ENCODE data around the gene FOXA2.

Gene FOXA2

DNA sequence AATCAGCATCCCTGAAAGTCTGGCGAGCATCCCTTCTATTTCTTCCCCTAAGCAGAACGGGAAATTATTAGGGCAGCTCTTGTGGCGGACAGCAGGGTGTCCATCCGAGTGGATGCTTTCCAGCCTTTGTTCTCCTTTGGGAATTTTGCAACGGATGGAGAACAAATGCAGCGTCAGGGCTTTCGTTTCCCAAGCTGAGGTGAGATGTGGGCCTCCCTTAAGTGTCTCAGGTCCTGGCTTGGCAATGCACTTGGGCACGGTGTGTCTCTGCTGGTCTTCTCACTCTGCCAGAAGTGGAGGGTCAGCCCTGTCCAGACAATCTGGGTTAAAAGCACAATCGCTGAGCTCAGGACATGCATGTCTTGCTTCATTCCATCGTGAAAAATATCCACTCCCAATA, 43.5 kb downstream of the FOXA2 start:
- Histone ChIP-seq H3K4me1 (ENCODE audit: insufficient read depth, low read length, severe bottlenecking) (no peaks in the 10 kb centered on the region), H3K4me2 (ENCODE audit: low read length) (no peak overlapping the region)
- TF ChIP-seq, protein P1, sequence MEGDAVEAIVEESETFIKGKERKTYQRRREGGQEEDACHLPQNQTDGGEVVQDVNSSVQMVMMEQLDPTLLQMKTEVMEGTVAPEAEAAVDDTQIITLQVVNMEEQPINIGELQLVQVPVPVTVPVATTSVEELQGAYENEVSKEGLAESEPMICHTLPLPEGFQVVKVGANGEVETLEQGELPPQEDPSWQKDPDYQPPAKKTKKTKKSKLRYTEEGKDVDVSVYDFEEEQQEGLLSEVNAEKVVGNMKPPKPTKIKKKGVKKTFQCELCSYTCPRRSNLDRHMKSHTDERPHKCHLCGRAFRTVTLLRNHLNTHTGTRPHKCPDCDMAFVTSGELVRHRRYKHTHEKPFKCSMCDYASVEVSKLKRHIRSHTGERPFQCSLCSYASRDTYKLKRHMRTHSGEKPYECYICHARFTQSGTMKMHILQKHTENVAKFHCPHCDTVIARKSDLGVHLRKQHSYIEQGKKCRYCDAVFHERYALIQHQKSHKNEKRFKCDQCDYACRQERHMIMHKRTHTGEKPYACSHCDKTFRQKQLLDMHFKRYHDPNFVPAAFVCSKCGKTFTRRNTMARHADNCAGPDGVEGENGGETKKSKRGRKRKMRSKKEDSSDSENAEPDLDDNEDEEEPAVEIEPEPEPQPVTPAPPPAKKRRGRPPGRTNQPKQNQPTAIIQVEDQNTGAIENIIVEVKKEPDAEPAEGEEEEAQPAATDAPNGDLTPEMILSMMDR (IDR thresholded peaks at IDR 0.05; ENCODE audit: low read length) = no peak
- TF ChIP-seq EZH2 (IDR thresholded peaks at IDR 0.05; ENCODE audit: borderline replicate concordance, low read length) = no peak

DNA sequence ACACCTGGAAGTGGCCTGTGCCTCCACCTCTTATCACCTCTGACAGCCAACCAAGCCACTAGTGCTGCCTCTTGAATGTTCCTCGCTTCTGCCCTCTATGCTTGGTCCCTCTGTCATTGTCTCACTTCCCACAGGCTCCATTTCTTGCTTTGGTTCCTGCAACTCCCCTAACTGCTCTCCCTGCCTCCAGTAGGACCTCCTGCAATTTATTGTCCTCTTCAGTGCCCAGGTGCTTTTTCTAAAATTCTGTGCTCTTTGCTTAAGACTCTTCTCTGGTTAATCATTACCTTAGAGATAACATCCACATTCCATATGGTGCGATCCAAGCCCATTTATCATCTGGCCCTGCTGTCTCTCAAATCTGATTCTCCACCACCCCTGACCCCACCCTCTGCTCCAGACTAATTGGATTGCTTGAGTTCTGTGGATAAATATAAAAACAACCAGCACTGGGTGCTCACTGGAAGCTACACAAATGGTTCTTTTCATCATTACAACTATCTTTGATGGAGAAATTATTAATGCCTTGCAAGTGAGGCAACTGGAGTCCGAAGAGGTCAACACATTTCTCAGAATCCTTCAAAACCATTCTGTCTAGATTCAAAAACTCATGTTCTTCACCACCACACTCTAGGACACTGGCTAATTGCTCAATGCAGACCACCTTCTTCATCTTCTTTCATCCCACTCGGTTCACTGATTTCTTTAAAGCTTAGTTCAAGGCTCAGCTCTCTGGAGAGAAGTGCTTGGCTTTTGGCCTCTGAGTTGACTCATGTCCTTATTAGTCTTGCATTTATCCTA, 47.2 kb downstream of the FOXA2 start:
- H3K27me3 ChIP-seq (ENCODE audit: insufficient read depth, low read length) = no peaks in the 10 kb centered on the region
- H3K4me2 ChIP-seq (ENCODE audit: low read length) = no peak overlapping the region
- TF ChIP-seq, protein P1 (IDR thresholded peaks at IDR 0.05; ENCODE audit: low read length) = no peak
- no peak for TF ChIP-seq EZH2 (IDR thresholded peaks at IDR 0.05; ENCODE audit: borderline replicate concordance, low read length)
- H3K79me2 ChIP-seq (ENCODE audit: insufficient read depth, low read length) = no peaks in the 10 kb centered on the region
- H3K9ac ChIP-seq (ENCODE audit: low read length) = no peak overlapping the region
- H2AFZ ChIP-seq (ENCODE audit: low read length) = no peak overlapping the region
- H3K4me3 ChIP-seq (ENCODE audit: low read depth, low read length, poor library complexity, severe bottlenecking) = no peak overlapping the region
- no peaks in the 10 kb centered on the region for H3K4me1 ChIP-seq (ENCODE audit: insufficient read depth, low read length, severe bottlenecking)
- H4K20me1 ChIP-seq (ENCODE audit: insufficient read depth, low read length) = no peaks in the 10 kb centered on the region
- no peaks in the 10 kb centered on the region for H3K9me2 ChIP-seq (ENCODE audit: low read depth, low read length)
- no peak overlapping the region for H3K27ac ChIP-seq (ENCODE audit: low read depth, low read length, poor library complexity, severe bottlenecking)
- no peaks in the 10 kb centered on the region for H3K9me3 ChIP-seq (ENCODE audit: low read length)
- no peaks in the 10 kb centered on the region for H3K36me3 ChIP-seq (ENCODE audit: insufficient read depth, low read length)
- no peaks in the 10 kb centered on the region for H3F3A ChIP-seq (ENCODE audit: insufficient read depth, low read length)

More for the DNA sequence above, 43.5 kb downstream of the FOXA2 start:
- H3K4me3 ChIP-seq (ENCODE audit: low read depth, low read length, poor library complexity, severe bottlenecking) = no peak overlapping the region
- no peaks in the 10 kb centered on the region for H3K27me3 ChIP-seq (ENCODE audit: insufficient read depth, low read length)
- H3K27ac ChIP-seq (ENCODE audit: low read depth, low read length, poor library complexity, severe bottlenecking) = no peak overlapping the region
- no peaks in the 10 kb centered on the region for H3K36me3 ChIP-seq (ENCODE audit: insufficient read depth, low read length)
- H3K79me2 ChIP-seq (ENCODE audit: insufficient read depth, low read length) = no peaks in the 10 kb centered on the region
- no peaks in the 10 kb centered on the region for H3K9me2 ChIP-seq (ENCODE audit: low read depth, low read length)
- H3K9ac ChIP-seq (ENCODE audit: low read length) = no peak overlapping the region
- H3F3A ChIP-seq (ENCODE audit: insufficient read depth, low read length) = no peaks in the 10 kb centered on the region
- no peaks in the 10 kb centered on the region for H4K20me1 ChIP-seq (ENCODE audit: insufficient read depth, low read length)
- no peaks in the 10 kb centered on the region for H3K9me3 ChIP-seq (ENCODE audit: low read length)
- H2AFZ ChIP-seq (ENCODE audit: low read length) = no peak overlapping the region

DNA sequence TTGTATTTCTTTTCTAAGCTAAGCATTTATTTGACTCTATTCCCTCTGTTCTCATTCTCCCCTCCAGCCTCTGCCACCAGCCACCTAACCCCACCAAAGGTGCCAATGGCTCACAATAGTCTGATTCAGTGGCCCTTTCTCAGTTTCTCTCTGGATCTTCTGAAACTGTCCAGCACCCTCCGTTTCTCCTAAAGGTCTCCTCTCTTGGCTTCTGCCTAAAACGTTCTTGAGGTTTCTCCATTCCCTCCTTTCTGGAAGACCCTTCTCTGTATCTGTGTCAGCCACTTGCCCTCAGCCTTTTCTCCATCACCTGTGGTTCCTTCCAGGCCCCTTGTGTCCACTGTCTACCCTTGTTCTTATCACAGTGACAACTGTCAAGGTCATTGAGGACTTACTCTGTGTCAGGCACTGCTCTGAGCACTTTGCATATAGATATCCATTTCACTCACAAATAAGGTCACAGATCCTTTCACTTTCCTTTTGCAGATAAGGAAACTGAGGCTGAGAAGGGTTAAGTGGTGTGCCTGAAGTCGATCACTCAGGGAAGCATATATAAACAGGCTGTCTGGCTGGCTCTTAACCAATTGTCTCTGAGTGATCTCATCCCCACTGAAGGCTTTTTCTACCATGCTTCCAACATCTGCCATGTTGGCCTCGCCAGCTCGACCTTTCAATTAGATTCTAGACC, 48.1 kb downstream of the FOXA2 start:
- TF ChIP-seq EZH2 (IDR thresholded peaks at IDR 0.05; ENCODE audit: borderline replicate concordance, low read length) = no peak
- TF ChIP-seq, protein P1 (IDR thresholded peaks at IDR 0.05; ENCODE audit: low read length) = no peak
- Histone ChIP-seq H3K4me1 (ENCODE audit: insufficient read depth, low read length, severe bottlenecking) (no peaks in the 10 kb centered on the region), H3K79me2 (ENCODE audit: insufficient read depth, low read length) (no peaks in the 10 kb centered on the region), H3F3A (ENCODE audit: insufficient read depth, low read length) (no peaks in the 10 kb centered on the region), H3K27me3 (ENCODE audit: insufficient read depth, low read length) (no peaks in the 10 kb centered on the region), H3K4me3 (ENCODE audit: low read depth, low read length, poor library complexity, severe bottlenecking) (no peak overlapping the region), H3K9me3 (ENCODE audit: low read length) (no peaks in the 10 kb centered on the region), H4K20me1 (ENCODE audit: insufficient read depth, low read length) (no peaks in the 10 kb centered on the region), H2AFZ (ENCODE audit: low read length) (no peak overlapping the region), H3K9me2 (ENCODE audit: low read depth, low read length) (no peaks in the 10 kb centered on the region), H3K27ac (ENCODE audit: low read depth, low read length, poor library complexity, severe bottlenecking) (no peak overlapping the region), H3K9ac (ENCODE audit: low read length) (no peak overlapping the region), H3K4me2 (ENCODE audit: low read length) (no peak overlapping the region), H3K36me3 (ENCODE audit: insufficient read depth, low read length) (no peaks in the 10 kb centered on the region)
